ENCODE measurements around the gene EXOC3.
"Not testable (repeated sequence)": the region's sequence is repeated elsewhere in the genome, so short reads cannot be mapped to it uniquely, and the experiment has no call there.

Gene EXOC3

DNA sequence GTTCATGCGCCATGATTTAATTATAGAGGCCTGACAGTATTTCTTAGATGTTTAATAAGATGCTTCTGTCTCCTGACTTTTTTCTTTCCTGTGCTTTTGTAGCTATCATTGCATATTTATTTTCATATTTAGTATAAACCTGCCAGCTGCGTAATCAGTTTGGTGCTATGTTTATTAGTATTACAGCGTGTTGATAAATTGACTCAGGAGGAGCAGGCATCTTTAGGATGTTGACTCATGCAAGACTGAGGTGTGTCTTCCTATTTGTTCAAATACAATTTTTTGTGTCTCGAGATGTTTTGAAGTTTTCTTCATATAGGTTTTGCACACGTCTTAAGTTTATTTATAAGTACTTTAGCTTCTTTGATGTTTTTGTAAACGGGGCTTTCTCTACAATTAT, 35.9 kb upstream of the EXOC3 start:
- DNase-seq (ENCODE audit: low read depth in 2 of 2): no peak

DNA sequence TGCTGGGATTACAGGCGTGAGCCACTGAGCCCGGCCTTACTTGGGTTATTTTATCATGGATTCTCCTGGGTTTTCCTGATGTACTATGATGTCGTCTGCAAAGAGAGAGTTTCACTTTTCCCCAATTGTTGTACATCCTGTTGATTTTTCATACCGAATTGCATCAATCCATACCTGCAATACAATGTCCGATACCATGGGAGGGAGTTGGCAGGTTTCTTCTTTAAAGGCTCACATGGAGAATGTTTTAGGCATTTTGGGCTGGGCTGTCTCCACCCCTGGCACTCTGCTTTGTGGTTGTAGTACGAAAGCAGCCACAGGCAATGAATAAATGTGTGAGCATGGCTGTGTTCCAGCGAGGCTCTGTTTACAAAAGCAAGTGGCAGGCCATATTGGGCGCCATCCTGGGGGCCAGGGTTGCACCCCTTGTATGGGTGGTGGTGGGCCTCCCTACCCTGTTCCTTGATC, 35.1 kb upstream of the EXOC3 start:
- no peak for DNase-seq (ENCODE audit: low read depth in 2 of 2)

DNA sequence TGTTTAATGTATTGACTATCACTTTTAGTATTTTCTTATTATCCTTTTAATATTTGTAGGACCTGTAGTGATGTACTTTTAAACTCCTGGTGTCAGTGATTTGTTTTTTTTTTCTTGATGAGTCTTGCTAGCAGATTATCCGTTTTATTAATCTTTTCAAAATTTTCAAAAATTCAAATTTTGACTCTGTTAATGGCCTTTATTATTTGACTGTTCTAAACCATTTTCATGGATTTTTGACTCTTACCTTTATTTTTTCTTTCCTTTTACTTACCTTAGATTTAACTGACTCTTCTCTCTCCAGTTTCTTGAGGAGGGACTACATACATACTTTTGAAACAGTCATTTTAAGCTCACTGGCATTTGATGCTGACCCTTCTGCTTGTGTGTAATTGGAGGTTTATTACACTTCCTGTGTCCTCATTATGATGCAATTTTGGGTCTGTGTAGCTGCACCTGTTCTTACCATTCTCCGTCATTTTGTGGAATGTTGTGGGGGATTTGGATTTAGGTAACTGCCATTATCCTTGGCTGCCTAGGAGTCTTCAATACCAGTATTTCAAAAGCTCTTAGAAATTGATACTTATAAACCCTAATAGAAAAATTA, 32.0 kb upstream of the EXOC3 start:
- DNase-seq (ENCODE audit: low read depth in 2 of 2): no peak

DNA sequence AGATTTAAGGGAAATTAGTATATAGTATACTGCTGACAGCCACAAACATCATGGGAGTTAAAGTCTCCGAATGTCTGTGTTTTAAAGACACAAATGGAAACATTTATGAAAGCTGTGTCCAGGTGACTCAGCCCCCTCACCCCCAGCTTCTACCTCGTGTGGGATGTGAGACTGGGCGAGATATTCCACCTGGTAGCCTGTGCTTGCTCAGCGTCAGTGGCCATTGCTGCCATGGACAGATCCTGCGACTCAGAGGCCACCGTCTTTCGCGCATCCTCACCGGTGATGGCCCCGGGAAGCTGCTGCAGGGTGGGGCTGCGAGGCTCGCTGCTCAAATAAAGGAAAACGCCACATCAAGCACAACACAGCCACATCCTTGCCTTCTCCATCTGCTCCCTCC, 31.2 kb upstream of the EXOC3 start:
- peak in 1 of 2 donors; percentile 34 for DNase-seq (ENCODE audit: low read depth in 2 of 2)

DNA sequence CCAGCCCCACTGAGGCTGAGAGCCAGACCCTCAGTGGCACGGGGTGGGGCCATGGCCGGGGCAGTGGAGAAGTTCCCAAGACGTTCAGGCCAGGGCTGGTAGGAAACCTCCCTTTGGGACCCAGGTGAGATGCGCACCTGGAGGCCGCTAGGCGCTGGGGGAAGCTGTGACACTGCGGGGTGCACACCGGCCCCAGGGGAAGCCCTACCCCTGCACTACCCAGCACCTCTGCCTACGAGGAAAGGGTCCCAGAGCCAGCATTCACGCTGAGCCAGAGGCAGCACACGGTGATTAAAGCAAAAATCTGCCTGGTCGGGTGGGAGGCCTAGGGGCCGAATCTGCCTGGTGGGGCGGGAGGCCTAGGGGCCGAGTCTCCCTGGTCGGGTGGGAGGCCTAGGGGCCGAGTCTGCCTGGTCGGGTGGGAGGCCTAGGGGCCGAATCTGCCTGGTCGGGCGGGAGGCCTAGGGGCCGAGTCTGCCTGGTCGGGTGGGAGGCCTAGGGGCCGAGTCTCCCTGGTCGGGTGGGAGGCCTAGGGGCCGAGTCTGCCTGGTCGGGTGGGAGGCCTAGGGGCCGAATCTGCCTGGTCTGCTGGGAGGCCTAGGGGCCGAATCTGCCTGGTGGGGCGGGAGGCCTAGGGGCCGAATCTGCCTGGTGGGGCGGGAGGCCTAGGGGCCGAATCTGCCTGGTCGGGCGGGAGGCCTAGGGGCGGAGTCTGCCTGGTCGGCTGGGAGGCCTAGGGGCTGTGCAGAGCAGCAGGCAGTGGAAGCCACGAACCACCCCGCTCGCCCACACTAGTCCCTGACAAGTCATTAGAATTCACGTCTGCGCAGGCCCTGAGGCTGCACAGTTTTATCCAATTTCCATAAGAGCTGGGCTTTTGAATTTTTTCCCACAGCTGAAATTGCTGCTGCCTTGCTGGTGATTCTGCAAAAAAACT, 27.7 kb upstream of the EXOC3 start:
- not testable (repeated sequence) for DNase-seq (ENCODE audit: low read depth in 2 of 2)

DNA sequence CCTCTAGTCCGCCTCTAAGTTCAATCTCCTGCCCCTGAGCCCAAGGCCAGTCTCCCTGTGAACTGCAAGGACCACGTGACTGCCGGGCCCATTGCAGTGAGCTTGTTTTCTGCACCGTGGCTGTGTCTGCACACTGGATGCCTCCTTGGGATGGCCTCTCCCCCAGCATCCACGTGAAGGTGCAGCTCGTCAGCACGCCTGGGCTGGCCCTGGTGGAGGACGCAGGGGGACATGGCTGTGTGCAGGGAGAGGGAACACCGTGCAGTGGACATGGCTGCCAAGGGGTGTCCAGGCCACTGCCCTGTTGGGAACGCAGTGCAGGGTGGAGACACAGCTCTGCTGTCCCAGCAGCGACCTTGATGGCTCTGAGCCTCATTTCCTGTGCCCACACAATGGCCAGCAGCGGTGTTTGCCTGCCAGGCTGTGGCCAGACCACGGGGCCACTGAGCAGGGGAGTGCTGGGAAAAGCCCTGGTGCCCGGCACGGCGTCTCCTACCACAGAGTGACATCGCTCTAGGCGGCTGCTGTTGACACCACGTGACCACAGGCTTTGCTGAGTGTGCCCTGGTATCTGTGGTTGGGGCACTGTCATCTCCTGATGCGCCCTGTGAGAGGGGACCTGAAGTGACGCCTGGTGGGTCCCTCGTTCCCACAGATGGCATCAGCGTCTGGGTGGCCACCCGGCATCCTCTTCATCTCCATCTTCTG, 26.9 kb upstream of the EXOC3 start:
- DNase-seq (ENCODE audit: low read depth in 2 of 2): no peak

DNA sequence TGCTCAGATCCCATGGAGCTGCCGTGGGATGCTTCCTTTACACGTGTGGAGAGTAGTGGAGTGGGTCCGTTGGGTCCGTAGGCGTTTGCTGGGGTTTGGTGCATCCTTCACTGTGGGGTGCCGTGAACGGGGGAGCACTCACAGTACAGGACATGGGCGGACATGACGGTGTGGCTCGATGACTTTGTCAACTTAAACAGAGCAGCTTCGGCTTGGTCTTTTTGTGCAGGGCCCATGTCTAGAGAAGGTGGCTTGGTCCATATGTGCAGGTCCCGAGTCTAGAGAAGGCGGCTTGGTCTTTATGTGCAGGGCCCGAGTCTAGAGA, 26.4 kb upstream of the EXOC3 start:
- DNase-seq (ENCODE audit: low read depth in 2 of 2): no peak

DNA sequence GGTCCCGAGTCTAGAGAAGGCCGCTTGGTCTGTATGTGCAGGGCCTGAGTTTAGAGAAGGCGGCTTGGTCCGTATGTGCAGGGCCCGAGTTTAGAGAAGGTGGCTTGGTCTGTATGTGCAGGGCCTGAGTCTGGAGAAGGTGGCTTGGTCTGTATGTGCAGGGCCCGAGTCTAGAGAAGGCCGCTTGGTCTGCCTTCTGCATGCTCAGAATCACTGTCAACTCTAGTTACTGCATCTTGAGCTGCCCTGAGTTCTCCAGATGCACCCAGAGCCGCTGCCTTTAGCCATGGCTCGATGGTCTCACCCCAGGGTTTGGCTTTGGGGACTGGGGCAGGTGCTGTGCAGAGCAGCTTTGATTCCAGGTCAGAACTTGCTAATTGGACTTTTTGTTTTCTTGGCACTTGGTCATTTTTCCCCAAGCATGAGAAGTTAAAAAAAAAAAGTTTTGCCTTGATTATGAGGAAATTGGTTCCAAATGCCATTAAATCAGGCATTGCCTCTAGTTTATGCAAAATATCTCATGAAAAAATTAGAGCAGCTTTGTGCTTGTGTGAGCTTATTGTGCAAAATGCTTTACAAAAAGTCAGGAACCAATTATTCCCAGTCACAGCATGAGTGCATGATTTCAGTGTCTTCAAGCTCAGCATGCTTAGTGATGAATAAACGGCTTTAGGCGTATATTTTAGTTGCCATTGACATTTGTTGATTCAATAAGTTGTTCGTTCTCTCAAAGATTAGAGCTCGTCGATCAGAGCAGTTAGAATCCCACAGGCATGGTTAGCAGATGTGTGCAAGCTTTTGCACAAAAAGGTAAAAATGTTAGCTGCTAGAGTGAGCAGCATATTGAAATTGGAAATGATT, 25.4 kb upstream of the EXOC3 start:
- DNase-seq (ENCODE audit: low read depth in 2 of 2): no peak

DNA sequence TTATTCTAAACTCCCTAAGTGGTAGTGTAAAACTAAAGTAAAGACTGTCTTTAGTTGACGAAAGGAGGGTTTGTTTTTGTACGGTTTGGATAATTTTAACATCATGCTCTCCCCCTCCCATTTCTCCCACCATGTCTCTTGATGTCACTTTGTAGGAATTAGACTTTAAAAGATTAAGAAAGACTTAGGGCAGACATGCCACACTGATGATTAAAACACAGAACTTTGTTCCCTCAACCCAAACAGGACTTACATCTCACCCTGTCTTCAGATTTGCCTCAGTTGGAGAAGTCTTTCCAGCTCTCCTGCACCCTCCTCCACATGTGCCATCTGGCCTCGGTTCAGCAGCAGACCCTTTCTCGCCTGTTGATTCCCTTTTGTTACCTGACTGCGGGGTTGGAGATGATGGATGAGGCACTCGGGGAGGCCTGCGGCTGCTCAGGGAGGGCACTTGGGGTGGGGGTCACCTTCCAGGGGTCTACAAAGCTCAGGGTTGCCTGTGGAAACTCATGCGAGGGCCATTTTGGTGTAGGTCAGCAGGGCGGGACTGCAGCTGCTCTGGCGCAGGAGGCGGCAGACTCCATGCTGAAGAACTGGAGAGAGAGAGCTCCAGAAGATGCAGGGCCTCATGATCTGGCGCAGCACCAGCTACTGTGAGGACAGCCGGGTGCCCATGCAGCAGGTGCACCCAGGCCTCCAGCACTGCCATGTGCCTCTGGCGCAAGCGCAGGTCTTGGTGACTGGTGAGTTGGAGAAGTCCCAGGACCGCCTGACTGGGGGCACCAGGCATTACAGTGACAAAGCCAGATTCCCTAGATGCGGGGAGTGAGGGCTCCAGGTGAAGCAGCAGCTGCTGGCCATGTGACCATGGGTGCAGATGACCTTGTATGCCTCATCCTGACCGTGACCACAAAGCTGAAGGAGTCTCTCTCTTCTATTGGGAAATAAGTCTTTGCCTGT, 24.5 kb upstream of the EXOC3 start:
- no peak for DNase-seq (ENCODE audit: low read depth in 2 of 2)

DNA sequence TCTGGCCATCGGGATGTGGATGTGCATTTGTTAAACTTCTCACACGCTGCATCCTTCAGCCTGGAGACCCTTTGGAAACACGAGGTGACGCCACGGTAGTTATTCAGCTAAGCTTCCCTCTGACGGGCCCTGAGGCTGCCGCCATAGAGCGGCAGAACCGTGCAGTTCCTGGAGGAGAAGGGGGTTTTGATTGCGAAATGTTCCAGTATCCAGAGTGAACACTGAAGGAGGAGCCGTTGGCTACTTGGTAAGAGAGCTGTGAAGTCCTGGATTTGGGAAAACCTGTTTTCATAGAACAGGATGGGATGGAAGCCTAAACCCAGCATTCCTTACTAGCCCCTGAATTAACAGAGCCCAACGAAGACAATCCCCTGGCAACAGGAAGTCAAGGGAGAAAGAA, 23.0 kb upstream of the EXOC3 start:
- DNase-seq (ENCODE audit: low read depth in 2 of 2): no peak

DNA sequence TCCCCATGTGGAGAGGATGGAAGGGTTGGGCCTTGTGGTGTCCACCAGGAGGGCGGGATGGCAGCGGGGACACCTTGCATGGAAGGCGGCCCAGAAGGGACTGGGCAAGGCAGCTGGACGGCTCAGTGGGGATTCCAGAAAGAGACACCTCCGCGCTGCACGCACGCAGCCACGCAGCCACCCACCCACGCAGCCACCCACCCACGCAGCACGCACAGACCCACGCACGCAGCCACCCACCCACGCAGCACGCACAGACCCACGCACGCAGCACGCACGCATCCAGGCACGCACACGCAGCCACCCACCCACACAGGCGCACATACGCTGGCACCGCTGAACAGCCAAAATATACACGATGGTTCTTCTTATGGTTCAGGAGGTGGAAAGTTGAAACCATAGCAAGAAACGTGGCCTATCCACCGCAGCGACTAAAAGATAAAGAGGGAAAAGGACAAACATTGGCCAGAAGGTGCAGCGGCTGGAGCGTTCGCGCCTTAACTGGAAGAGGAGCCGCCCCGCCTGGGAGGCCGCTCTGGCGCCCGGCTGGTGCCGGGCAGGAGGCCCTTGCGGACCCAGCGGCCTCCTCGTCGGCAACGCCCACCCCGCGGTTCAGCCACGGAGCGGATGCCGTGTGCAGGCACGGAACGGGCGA, 22.2 kb upstream of the EXOC3 start:
- no peak for DNase-seq (ENCODE audit: low read depth in 2 of 2)

DNA sequence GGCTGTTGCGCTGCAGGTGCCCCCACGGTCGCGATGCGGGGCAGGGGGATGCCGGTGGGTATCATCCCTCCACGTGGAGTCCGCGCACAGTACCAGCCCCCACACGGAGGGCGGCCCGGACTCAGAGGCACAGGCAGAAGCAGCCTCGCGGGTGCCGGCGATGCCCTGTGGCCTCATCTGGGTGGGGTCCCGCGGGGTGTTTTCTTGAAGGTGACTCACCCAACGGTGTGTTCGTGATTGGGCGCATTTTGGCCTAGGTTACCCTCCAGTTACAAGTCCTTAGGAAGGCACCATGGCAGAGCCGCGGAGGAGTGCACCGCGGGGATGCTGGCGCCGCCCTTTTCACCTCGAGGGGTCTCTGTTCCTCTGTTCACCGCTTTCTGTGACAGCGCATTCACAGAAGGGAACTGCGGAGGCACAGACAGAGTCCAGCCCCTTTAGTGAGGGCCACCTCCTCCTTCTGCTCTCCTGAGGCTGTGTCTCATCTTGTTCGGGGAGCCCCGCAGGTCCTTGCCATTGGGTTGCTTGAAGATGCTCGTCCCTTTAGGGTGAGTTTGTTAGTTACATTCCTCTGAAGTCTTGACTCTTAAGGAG, 21.6 kb upstream of the EXOC3 start:
- DNase-seq (ENCODE audit: low read depth in 2 of 2): no peak

DNA sequence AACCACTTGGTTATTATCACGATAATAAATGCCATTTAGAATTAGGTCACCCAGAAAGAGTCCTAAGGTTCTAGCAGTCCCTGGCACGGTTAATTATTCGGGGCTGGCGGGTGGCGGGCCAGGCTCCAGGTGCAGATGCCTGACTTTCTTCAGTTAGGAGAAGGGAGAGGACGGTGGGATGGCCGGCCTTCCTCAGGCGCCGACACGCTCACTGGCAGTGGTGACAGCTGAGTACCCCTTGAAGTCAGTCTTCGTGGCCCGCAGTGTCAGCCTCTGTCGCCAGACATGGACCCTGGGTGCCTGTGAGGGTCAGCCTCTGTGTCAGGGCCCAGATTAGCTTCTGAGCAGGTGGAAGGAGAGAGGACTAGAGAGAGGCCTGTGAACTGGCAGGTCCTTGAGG, 21.1 kb upstream of the EXOC3 start:
- DNase-seq (ENCODE audit: low read depth in 2 of 2): no peak

DNA sequence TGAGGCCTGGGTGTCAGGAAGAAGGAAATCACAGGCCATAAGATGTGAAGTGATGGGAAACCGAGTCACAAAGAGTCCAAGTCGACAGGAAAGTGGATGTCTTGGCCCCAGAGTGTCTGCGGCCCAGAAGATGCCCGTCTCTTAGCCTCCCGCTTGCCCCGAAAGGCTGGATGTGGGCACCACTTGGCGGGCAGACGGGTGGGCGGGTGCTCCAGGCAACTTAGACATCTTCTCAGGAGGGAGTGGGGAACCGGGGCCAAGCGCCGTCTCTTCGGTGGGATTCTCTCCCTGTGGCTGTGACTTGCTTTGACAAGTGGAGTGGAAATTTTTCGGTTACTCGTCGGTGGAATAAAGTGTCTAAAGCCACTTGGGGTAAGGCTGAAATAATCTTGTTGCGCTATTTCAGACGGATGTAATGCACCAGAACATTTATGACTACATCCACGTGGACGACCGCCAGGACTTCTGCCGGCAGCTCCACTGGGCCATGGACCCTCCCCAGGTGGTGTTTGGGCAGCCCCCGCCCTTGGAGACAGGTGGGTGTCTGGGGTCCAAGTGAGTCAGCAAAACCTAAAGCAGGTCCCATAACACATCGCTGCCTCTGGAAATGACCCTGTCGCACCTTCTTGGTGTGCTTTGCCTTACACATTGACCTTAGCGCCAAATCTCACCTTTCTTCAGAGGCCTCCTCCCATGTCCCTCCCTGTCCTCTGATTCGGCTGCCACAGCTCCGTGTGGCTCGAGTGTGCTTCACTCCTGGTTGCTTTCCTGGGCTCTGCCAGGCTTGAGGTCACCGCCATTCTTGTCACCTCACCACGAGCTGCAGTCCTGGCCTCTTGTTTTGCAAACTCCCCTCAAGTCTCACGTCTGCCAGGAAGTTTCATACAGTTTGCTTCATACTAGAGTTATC, 20.4 kb upstream of the EXOC3 start:
- no peak for DNase-seq (ENCODE audit: low read depth in 2 of 2)

DNA sequence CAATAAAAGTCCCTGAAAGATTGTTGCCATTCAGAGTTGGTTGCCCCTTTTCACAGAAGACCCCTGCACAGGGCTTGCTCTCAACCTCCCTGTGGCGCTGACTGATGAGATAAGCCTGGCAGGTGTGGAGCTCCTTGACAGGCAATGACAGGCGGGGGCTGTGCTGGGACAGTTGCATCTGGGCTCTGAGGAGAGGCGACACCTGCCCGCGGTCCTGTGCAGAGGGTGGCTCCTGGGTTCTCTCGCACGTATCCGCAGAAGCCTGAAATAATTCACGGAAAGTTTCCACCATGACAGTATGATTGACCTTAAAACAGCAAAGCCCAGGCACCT, 19.8 kb upstream of the EXOC3 start:
- no peak for DNase-seq (ENCODE audit: low read depth in 2 of 2)

DNA sequence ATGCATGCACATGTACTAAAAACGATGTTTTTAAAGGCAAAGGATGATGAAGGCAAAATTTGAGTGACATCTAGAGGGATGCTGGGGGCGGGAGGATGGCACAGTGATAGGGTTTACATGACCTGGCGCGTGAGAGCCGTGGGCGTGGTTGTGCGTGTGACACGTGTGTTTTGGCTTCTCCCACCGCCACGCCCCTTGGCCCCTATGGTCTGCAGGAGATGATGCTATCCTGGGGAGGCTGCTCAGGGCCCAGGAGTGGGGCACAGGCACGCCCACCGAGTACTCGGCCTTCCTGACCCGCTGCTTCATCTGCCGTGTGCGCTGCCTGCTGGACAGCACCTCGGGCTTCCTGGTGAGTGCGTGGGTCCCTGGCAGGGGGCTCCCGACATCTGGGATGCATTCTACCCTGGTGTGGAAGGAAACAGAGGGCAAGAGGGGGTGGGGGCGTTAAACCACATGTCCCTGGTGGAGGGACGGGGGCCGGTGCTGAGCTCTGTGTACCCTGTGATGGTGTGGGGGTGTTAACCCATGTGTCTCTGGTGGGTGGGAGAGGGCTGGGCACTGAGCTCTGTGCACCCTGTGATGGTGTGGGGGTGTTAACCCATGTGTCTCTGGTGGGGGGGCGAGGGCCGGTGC, 19.2 kb upstream of the EXOC3 start:
- no peak for DNase-seq (ENCODE audit: low read depth in 2 of 2)

DNA sequence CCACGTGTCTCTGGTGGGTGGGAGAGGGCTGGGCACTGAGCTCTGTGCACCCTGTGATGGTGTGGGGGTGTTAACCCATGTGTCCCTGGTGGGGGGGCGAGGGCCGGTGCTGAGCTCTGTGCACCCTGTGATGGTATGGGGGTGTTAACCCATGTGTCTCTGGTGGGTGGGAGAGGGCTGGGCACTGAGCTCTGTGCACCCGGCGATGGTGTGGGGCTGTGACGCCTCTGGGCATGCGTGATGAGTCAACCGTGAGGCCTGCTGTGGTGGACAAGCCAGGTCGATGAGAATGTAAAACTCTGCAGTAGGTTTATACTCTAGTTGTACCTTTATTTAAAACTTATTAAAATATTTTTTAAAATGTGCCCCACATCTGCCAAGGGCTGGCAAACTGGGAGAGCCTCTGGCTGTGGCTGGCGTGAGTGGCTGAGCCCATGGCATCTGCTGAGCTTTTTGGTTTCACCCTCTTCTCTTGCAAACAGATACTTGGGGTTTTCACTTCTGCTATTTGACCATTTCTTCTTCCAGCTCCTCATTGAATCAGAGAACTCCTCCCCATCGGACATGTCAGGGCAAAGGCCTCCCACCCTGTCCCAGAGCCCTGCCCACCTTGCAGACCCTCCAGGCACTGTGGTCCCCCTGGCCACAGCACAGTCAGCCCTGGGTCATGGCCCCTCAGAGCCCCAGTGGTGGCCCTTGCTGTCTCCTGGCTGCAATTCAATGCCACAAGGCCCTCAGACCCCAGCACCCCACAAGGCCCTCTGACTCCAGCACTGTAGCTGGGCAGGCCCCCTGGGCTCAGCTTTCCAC, 18.5 kb upstream of the EXOC3 start:
- no peak for DNase-seq (ENCODE audit: low read depth in 2 of 2)

Measured in stimulated activated CD8-positive, alpha-beta memory T cell treated with anti-CD3 and anti-CD28 coated beads, Interleukin-2, amount 100 ng/mL, for 48 hours (primary cell).